ENCODE data around the gene FNDC7.

Gene FNDC7

GRCh38 chr1:108753363-108753762 is 40.7 kb downstream of the FNDC7 start (continued):
- no peak for TF ChIP-seq PRDM4 (tag by site-specific recombination; IDR thresholded peaks at IDR 0.05)
- TF ChIP-seq ZNF266 (tag by site-specific recombination; IDR thresholded peaks at IDR 0.05; ENCODE audit: low read depth), result no peak
- TF ChIP-seq ZNF624 (tag by site-specific recombination; IDR thresholded peaks at IDR 0.05), result no peak
- TF ChIP-seq ZNF169 (tag by site-specific recombination; IDR thresholded peaks at IDR 0.05), result no peak
- TF ChIP-seq ZNF335 (tag by site-specific recombination; conservative IDR thresholded peaks at IDR 0.05), result no peak
- TF ChIP-seq PRDM6 (tag by site-specific recombination; IDR thresholded peaks at IDR 0.05), result no peak
- no peak for TF ChIP-seq ZNF518A (tag by site-specific recombination; conservative IDR thresholded peaks at IDR 0.05; ENCODE audit: low read depth)

GRCh38 chr1:108758796-108759195 is 46.1 kb downstream of the FNDC7 start:
- TF ChIP-seq ZNF433 (tag by site-specific recombination; IDR thresholded peaks at IDR 0.05; ENCODE audit: low read depth) (no peak), ZNF133 (tag by site-specific recombination; IDR thresholded peaks at IDR 0.05) (no peak), ZNF394 (tag by site-specific recombination; IDR thresholded peaks at IDR 0.05; ENCODE audit: borderline replicate concordance) (no peak), YY1 (tag by site-specific recombination; IDR thresholded peaks at IDR 0.05) (no peak), AEBP2 (tag by site-specific recombination; IDR thresholded peaks at IDR 0.05; ENCODE audit: borderline replicate concordance) (no peak), ZNF211 (tag by site-specific recombination; IDR thresholded peaks at IDR 0.05; ENCODE audit: low read depth) (no peak), ZNF488 (tag by site-specific recombination; IDR thresholded peaks at IDR 0.05) (no peak), ZNF266 (tag by site-specific recombination; IDR thresholded peaks at IDR 0.05; ENCODE audit: low read depth) (no peak), KLF7 (tag by site-specific recombination; IDR thresholded peaks at IDR 0.05; ENCODE audit: borderline replicate concordance) (no peak), ZBTB26 (tag by site-specific recombination; optimal IDR thresholded peaks at IDR 0.05) (no peak), ZNF777 (tag by site-specific recombination; IDR thresholded peaks at IDR 0.05; ENCODE audit: borderline replicate concordance) (no peak), ZNF610 (tag by site-specific recombination; IDR thresholded peaks at IDR 0.05; ENCODE audit: borderline replicate concordance) (no peak), SP3 (tag by site-specific recombination; IDR thresholded peaks at IDR 0.05) (no peak), ZNF785 (tag by site-specific recombination; IDR thresholded peaks at IDR 0.05) (no peak), ZNF530 (tag by site-specific recombination; IDR thresholded peaks at IDR 0.05; ENCODE audit: low read depth) (no peak), ZBTB8A (tag by site-specific recombination; IDR thresholded peaks at IDR 0.05) (no peak)
- CTCF ChIA-PET, result interaction anchor here (0.6 kb wide), 1 partner anchor 772 kb away, joined by 3 read pairs; no protein-coding TSS in a partner anchor
- Histone ChIP-seq H3K27ac (ENCODE audit: extremely low read depth, low read depth, low read length) (no peak overlapping the region), H3K4me3 (ENCODE audit: low read depth, low read length) (no peak overlapping the region), H3K4me1 (ENCODE audit: control insufficient read depth, insufficient read depth, low read length) (no peaks in the 10 kb centered on the region), H3K9me3 (ENCODE audit: control insufficient read depth, insufficient read depth, low read depth, low read length) (no peaks in the 10 kb centered on the region), H3K36me3 (ENCODE audit: control insufficient read depth in 2 of 2, insufficient read depth in 1 of 2, low read length in 2 of 2) (peaks cover 52 to 62% of the 10 kb centered on the region in 2 experiments)
- POLR2A ChIA-PET, result no interaction called here

All from HEK293 (cell line).